K562 (cell line): Measurements from ENCODE around the gene DMAC2L. TPM values are rescaled to one million over a fixed set of nuclear protein-coding genes. Genes with fewer than 3 reads are reported as not detected.
A peak's percentile ranks its signal among the peaks of the same experiment; 100 is the strongest.

Source experiments
- ATAC-seq: fragments of 200-7000 bp; cut with Tn5 transposase; 3 replicates; pipeline ENCODE4 v1.9.1; 2020; ENCODE audit warnings: moderate library complexity
- BruUV-seq: library from RNA; stranded (reverse); fragments of 400-500 nt; replicated peaks from 2 replicates; lab custom pipeline; 2021; lab: Mats Ljungman, UMichigan
- CTCF ChIA-PET: fragments of 300-600 bp; formaldehyde crosslinking; extraction: SDS; loops from one replicate; lab custom pipeline; 2021; ENCODE audit warnings: low intra/inter-chr PET ratio; lab: Yijun Ruan, JAX
- POLR2A ChIA-PET: fragments of 300-600, 350-650 bp; sonication (Branson Sonifier 250); formaldehyde crosslinking; extraction: SDS; loops from one replicate; lab custom pipeline; 2021; ENCODE audit warnings: antibody characterized with exemption, inconsistent platforms; lab: Yijun Ruan, JAX
- DNase-seq, 4 experiments: peaks; one replicate each; pipeline versions ENCODE4 v3.0.0 to v3.0.0-alpha.2; 2011 to 2018; ENCODE audit warnings: low spot score in 3 of 4, mixed read lengths in 3 of 4; ENCODE audit errors: extremely low read depth in 1 of 4
- FAIRE-seq: peaks from 2 replicates; lab custom pipeline; 2011; peaks lifted over from hg19 to GRCh38; lab: Jason Lieb, UNC
- H2AFZ ChIP-seq: 2 replicates; pipeline ENCODE4 v1.6.0; 2011; ENCODE audit warnings: low read depth, low read length, control low read depth, inconsistent platforms
- H3K27ac ChIP-seq: fragments of 200-600 bp; 3 replicates; pipeline ENCODE4 v1.8.0; 2011; ENCODE audit warnings: low read depth, mild to moderate bottlenecking, control low read depth, inconsistent platforms, low read length, moderate library complexity, mixed read lengths; ENCODE audit errors: extremely low read depth
- H3K27me3 ChIP-seq, 2 experiments: fragments of 300-600 bp in 1 of 2; 2 replicates in 1 of 2; 3 replicates in 1 of 2; pipeline versions ENCODE4 v1.6.0 to v1.8.0; 2011; ENCODE audit warnings: inconsistent platforms in 2 of 2, low read length in 2 of 2, mild to moderate bottlenecking in 1 of 2, mixed read lengths in 1 of 2, moderate library complexity in 1 of 2; ENCODE audit not compliant: control insufficient read depth in 2 of 2, insufficient read depth in 2 of 2
- H3K36me3 ChIP-seq: fragments of 300-600 bp; 3 replicates; pipeline ENCODE4 v1.8.0; 2011; ENCODE audit warnings: mild to moderate bottlenecking, low read length, inconsistent platforms; ENCODE audit not compliant: control insufficient read depth, insufficient read depth
- H3K4me1 ChIP-seq, 2 experiments: fragments of 200-600 bp in 1 of 2; replicated peaks in 1 of 2; 2 replicates in 1 of 2; 3 replicates in 1 of 2; pipeline versions ENCODE4 v1.5.1 to v1.8.0; 2011; ENCODE audit warnings: inconsistent platforms in 2 of 2, low read length in 2 of 2, mild to moderate bottlenecking in 1 of 2, mixed read lengths in 1 of 2, moderate library complexity in 1 of 2; ENCODE audit not compliant: control insufficient read depth in 2 of 2, insufficient read depth in 2 of 2
- H3K4me2 ChIP-seq: 2 replicates; pipeline ENCODE4 v1.6.1; 2011; ENCODE audit warnings: low read length, control low read depth, inconsistent platforms, mixed read lengths; ENCODE audit not compliant: insufficient read depth
- H3K4me3 ChIP-seq: fragments of 200-600 bp; sonication (generic), shearing (Covaris generic); 2 replicates; pipeline ENCODE4 v1.5.1; 2016; ENCODE audit warnings: control low read depth, inconsistent platforms
- H3K79me2 ChIP-seq: fragments of 200-600 bp; 3 replicates; pipeline ENCODE4 v1.8.0; 2011; ENCODE audit warnings: low read length, inconsistent platforms; ENCODE audit not compliant: control insufficient read depth, insufficient read depth
- H3K9ac ChIP-seq, 2 experiments: 2 replicates each; pipeline versions ENCODE4 v1.6.0 to v1.6.1; 2011; ENCODE audit warnings: low read depth in 2 of 2, low read length in 2 of 2, control low read depth in 1 of 2, inconsistent platforms in 1 of 2, mild to moderate bottlenecking in 1 of 2, mixed read lengths in 1 of 2; ENCODE audit not compliant: insufficient read depth in 1 of 2
- H3K9me1 ChIP-seq: one replicate; pipeline ENCODE4 v1.6.0; 2011; ENCODE audit warnings: inconsistent platforms, mild to moderate bottlenecking, low read length, moderate library complexity; ENCODE audit not compliant: control insufficient read depth, insufficient read depth
- H3K9me3 ChIP-seq: replicated peaks from 2 replicates; pipeline ENCODE4 v1.5.1; 2011; ENCODE audit warnings: low read depth, low read length, inconsistent platforms; ENCODE audit not compliant: control insufficient read depth, insufficient read depth
- H4K20me1 ChIP-seq: replicated peaks from 2 replicates; pipeline ENCODE4 v1.6.1; 2011; ENCODE audit warnings: low read length, inconsistent platforms, mixed read lengths; ENCODE audit not compliant: control insufficient read depth, insufficient read depth
- C11orf30 ChIP-seq: fragments of 450-650 bp; IDR thresholded peaks from 2 replicates; pipeline ENCODE4 v1.6.1; 2016; ENCODE audit warnings: low read depth, mild to moderate bottlenecking
- CBFA2T2 ChIP-seq: fragments of 450-650 bp; conservative IDR thresholded peaks from 2 replicates; pipeline ENCODE4 v1.6.1; 2017; ENCODE audit warnings: mild to moderate bottlenecking
- CBFA2T3 ChIP-seq: fragments of 450-650 bp; IDR thresholded peaks from 2 replicates; pipeline ENCODE4 v1.6.1; 2017
- EGR1 ChIP-seq: fragments of 450-650 bp; conservative IDR thresholded peaks from 2 replicates; pipeline ENCODE4 v1.6.1; 2017; ENCODE audit warnings: mild to moderate bottlenecking
- GABPA ChIP-seq: fragments of 200-800 bp; sonication (Bioruptor generic); conservative IDR thresholded peaks from 2 replicates; pipeline ENCODE4 v1.6.1; 2016; ENCODE audit warnings: low read depth, missing genetic modification characterization, missing compliant biosample characterization
- GATAD2A ChIP-seq: fragments of 450-650 bp; IDR thresholded peaks from 2 replicates; pipeline ENCODE4 v1.6.1; 2017
- HDAC3 ChIP-seq: fragments of 450-650 bp; IDR thresholded peaks from 2 replicates; pipeline ENCODE4 v1.6.1; 2018; ENCODE audit warnings: borderline replicate concordance, mild to moderate bottlenecking, moderate library complexity; ENCODE audit not compliant: partially characterized antibody
- MAFG ChIP-seq: fragments of 450-650 bp; conservative IDR thresholded peaks from 2 replicates; pipeline ENCODE4 v1.6.1; 2016; ENCODE audit warnings: missing genetic modification characterization, missing compliant biosample characterization
- MED1 ChIP-seq: sonication (generic); formaldehyde crosslinking; IDR thresholded peaks from 2 replicates; pipeline ENCODE4 v1.8.1; 2023; ENCODE audit warnings: missing genetic modification reagents, borderline replicate concordance
- PCBP2 ChIP-seq: fragments of 200-400 bp; formaldehyde crosslinking; IDR thresholded peaks from 2 replicates; pipeline ENCODE4 v1.6.1; 2018; ENCODE audit warnings: low read length, low read depth, mild to moderate bottlenecking, moderate library complexity; ENCODE audit not compliant: poor library complexity, severe bottlenecking
- PPARD ChIP-seq: fragments of 250-450 bp; sonication (Bioruptor Pico); IDR thresholded peaks from 2 replicates; pipeline ENCODE4 v1.8.0; 2022; ENCODE audit warnings: inconsistent platforms, mild to moderate bottlenecking, moderate library complexity
- TAL1 ChIP-seq: fragments of 450-650 bp; IDR thresholded peaks from 2 replicates; pipeline ENCODE4 v1.6.1; 2016; ENCODE audit warnings: mild to moderate bottlenecking
- TCF3 ChIP-seq: sonication (generic); formaldehyde crosslinking; IDR thresholded peaks from 2 replicates; pipeline ENCODE4 v1.4.0; 2020; ENCODE audit warnings: mild to moderate bottlenecking, missing genetic modification reagents
- ZBTB17 ChIP-seq: fragments of 450-650 bp; formaldehyde crosslinking; IDR thresholded peaks from 2 replicates; pipeline ENCODE4 v1.4.0; 2020; ENCODE audit warnings: mild to moderate bottlenecking
- ZNF311 ChIP-seq: fragments of 250-450 bp; sonication (Bioruptor Pico); IDR thresholded peaks from 2 replicates; pipeline ENCODE4 v1.4.0; 2020; ENCODE audit warnings: mild to moderate bottlenecking, moderate library complexity
- ZNF316 ChIP-seq: fragments of 450-650 bp; IDR thresholded peaks from 2 replicates; pipeline ENCODE4 v1.6.1; 2016
- WGBS: fragments of 100-300 bp; shearing (Covaris generic); methylation state at CpG from one replicate; pipeline ENCODE4 v1.1.6; 2016; ENCODE audit warnings: low coverage, mixed read lengths; ENCODE audit not compliant: insufficient coverage; ENCODE audit errors: missing lambda C conversion rate; 5-methylcytosine and 5-hydroxymethylcytosine counted together
- in situ Hi-C: fragments of 300-500 bp; cut with MboI; formaldehyde crosslinking; loops from 4 replicates; pipeline ENCODE4 v1.15.0; 2018; ENCODE audit warnings: inconsistent platforms, mixed read lengths
- intact Hi-C: fragments of 100-400 bp; cut with micrococcal nuclease; formaldehyde crosslinking; loops from 2 replicates; pipeline ENCODE4 v1.14.2; 2022
- polyA plus RNA-seq, 8 experiments: library from polyadenylated mRNA; depleted of rRNA in 4 of 8; stranded (reverse) in 5 of 8; unstranded in 3 of 8; fragments of >200 nt; fragmentation: Nextera tagmentation in 2 of 8; fragmentation: Illumina TruSeq in 1 of 8; extraction: Ambion mirVana in 2 of 8; extraction: Trizol in 1 of 8; gene quantifications; 2 replicates each; pipeline versions ENCODE4 v1.2.1 to v1.2.3, GENCODE V29; 2011 to 2014; ENCODE audit warnings: inconsistent platforms in 1 of 8, missing spikeins in 1 of 8
- total RNA-seq, 7 experiments: library from RNA; depleted of rRNA in 6 of 7; stranded (reverse); fragments of >200 nt in 6 of 7; fragmentation: Illumina TruSeq in 2 of 7; extraction: Trizol in 2 of 7; gene quantifications; 2 replicates each; pipeline versions ENCODE4 v1.2.1 to v1.2.3, GENCODE V29; 2011 to 2021; ENCODE audit warnings: low replicate concordance in 1 of 7
- TF ChIP-seq, protein P1 (sequence below): sonication (generic); formaldehyde crosslinking; IDR thresholded peaks from 2 replicates; pipeline ENCODE4 v1.8.0; 2022; ENCODE audit warnings: missing genetic modification reagents, mild to moderate bottlenecking, moderate library complexity, borderline replicate concordance
- TF ChIP-seq, protein P2 (sequence below), 2 experiments: fragments of 450-650 bp in 1 of 2; IDR thresholded peaks; 2 replicates each; pipeline ENCODE4 v1.6.1; 2011 to 2017; ENCODE audit warnings: low read depth in 2 of 2, antibody characterized with exemption in 1 of 2, borderline replicate concordance in 1 of 2, low read length in 1 of 2, mild to moderate bottlenecking in 1 of 2, mixed read lengths in 1 of 2; ENCODE audit not compliant: control insufficient read depth in 1 of 2

The DMAC2L gene
- total and polyA plus RNA-seq, 9 of the 15 experiments (the other 6 are each of a cell fraction or from before 2014, with no cell fraction given) = 4.0 to 37.2 (median 9.3) TPM

DNA sequence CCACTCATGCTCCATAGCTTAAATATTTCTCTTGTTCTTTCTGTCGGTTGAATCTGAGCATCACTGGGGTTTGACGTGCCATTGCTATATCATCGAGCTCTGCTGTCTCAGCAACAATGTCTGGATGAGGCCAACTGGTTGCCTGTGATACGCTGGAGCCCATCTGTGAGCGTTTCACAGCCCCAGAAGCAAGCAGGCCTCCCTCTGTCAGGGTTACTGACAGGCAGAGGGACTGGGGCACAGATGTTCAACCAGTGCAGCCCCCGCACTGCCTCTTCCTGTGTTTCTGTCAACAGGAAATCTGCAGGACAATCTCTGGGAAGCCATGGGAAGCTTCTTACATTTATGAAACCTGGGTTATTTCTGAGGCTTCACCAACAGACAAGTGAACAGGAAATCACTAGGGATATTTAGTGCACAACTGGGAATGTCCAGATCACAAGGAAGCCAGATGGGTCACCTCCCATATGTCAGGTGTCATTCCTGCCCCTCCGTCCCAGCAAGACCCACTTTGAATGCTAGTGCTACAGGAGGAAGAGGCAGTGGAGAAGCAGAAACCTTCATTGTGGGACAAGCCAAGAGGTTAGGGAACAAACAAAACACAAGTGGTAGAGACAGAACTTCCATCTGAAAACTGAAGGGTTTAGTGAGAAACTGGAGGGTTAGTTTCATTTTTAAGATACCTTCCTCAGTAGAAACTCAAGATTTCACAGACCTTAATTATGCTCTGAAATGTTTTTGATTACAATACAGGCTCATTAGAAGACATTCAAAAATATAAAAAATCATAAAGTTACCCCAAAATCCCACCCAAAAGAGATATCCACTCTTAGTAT lies 24.1 kb downstream of the DMAC2L start:
- Histone ChIP-seq H2AFZ (peak overlapping the region; percentile 44; the same call in 1 of the 2 replicates), H3K9ac (no peak overlapping the region; a peak in 1 of 4 replicates)
- intact Hi-C loops = no loop called here
- peak; percentile 78 for TF ChIP-seq ZBTB17
- TF ChIP-seq TAL1 = peak; percentile 33; the same call in 1 of the 2 replicates
- TF ChIP-seq GABPA (tag) = peak; percentile 23; the same call in 1 of the 2 replicates
- TF ChIP-seq C11orf30 = peak; percentile 35; the same call in 1 of the 2 replicates
- peak; percentile 68 for TF ChIP-seq CBFA2T2
- TF ChIP-seq, protein P1, sequence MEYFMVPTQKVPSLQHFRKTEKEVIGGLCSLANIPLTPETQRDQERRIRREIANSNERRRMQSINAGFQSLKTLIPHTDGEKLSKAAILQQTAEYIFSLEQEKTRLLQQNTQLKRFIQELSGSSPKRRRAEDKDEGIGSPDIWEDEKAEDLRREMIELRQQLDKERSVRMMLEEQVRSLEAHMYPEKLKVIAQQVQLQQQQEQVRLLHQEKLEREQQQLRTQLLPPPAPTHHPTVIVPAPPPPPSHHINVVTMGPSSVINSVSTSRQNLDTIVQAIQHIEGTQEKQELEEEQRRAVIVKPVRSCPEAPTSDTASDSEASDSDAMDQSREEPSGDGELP (CRISPR knock-in tag) = peak; percentile 69; the same call in 1 of the 2 replicates
- TF ChIP-seq CBFA2T3 = peak; percentile 77
- TF ChIP-seq TCF3 = peak; percentile 44
- no peak for TF ChIP-seq ZNF311 (CRISPR knock-in tag)
- TF ChIP-seq PCBP2 = no peak
- peak; percentile 35; the same call in 1 of the 2 replicates for TF ChIP-seq EGR1
- no peak for TF ChIP-seq GATAD2A
- TF ChIP-seq, protein P2, sequence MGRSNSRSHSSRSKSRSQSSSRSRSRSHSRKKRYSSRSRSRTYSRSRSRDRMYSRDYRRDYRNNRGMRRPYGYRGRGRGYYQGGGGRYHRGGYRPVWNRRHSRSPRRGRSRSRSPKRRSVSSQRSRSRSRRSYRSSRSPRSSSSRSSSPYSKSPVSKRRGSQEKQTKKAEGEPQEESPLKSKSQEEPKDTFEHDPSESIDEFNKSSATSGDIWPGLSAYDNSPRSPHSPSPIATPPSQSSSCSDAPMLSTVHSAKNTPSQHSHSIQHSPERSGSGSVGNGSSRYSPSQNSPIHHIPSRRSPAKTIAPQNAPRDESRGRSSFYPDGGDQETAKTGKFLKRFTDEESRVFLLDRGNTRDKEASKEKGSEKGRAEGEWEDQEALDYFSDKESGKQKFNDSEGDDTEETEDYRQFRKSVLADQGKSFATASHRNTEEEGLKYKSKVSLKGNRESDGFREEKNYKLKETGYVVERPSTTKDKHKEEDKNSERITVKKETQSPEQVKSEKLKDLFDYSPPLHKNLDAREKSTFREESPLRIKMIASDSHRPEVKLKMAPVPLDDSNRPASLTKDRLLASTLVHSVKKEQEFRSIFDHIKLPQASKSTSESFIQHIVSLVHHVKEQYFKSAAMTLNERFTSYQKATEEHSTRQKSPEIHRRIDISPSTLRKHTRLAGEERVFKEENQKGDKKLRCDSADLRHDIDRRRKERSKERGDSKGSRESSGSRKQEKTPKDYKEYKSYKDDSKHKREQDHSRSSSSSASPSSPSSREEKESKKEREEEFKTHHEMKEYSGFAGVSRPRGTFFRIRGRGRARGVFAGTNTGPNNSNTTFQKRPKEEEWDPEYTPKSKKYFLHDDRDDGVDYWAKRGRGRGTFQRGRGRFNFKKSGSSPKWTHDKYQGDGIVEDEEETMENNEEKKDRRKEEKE (IDR thresholded peaks at IDR 0.05; ENCODE audit: borderline replicate concordance in 1 of 2, control insufficient read depth in 1 of 2, low read depth in 2 of 2, low read length in 1 of 2) = no peak
- TF ChIP-seq HDAC3 = no peak
- no peak; the same call in 1 of the 2 replicates for TF ChIP-seq MAFG (tag)
- peak; percentile 42 for TF ChIP-seq ZNF316
- TF ChIP-seq MED1 (CRISPR knock-in tag) = no peak
- TF ChIP-seq PPARD (CRISPR knock-in tag) = no peak

More for the DNA sequence above, 24.1 kb downstream of the DMAC2L start:
- Histone ChIP-seq H3K27ac (0 out of 3 replicates have a peak overlapping the region, but pooled peaks have one; percentile 13), H3K4me2 (0 out of 2 replicates have a peak overlapping the region, but pooled peaks have one; percentile 14), H3K9me1 (no peaks in the 10 kb centered on the region), H3K79me2 (no peaks in the 10 kb centered on the region), H3K27me3 (no peaks in the 10 kb centered on the region), H4K20me1 (no peaks in the 10 kb centered on the region), H3K9me3 (no peaks in the 10 kb centered on the region), H3K36me3 (peaks cover 14% of the 10 kb centered on the region; the same call in 1 of the 3 replicates), H3K4me1 (peaks cover 0 to 5% of the 10 kb centered on the region in 2 experiments; a peak in 2 of 5 replicates), H3K4me3 (no peak overlapping the region)
- FAIRE-seq (no peak), ATAC-seq (peak; percentile 79), DNase-seq (peak in 2 of 4 experiments; percentile 37 to 55)
- WGBS = 39% methylated on average over 7 of the region's 7 CpGs
- no TSS peak for BruUV-seq
- POLR2A ChIA-PET = interaction anchor here (0.6 to 1.1 kb wide), 4 partner anchors 12 to 609 kb away, joined by 3 to 7 read pairs (median 4); no protein-coding TSS in a partner anchor
- CTCF ChIA-PET = no interaction called here
- in situ Hi-C loops = loop anchor here (25.0 kb wide), 1 partner anchor 451 kb away; no protein-coding TSS in a partner anchor
